ENCODE measurements around the gene LNX1.
A peak's percentile ranks its signal among the peaks of the same experiment; 100 is the strongest.

LNX1 gene

DNA sequence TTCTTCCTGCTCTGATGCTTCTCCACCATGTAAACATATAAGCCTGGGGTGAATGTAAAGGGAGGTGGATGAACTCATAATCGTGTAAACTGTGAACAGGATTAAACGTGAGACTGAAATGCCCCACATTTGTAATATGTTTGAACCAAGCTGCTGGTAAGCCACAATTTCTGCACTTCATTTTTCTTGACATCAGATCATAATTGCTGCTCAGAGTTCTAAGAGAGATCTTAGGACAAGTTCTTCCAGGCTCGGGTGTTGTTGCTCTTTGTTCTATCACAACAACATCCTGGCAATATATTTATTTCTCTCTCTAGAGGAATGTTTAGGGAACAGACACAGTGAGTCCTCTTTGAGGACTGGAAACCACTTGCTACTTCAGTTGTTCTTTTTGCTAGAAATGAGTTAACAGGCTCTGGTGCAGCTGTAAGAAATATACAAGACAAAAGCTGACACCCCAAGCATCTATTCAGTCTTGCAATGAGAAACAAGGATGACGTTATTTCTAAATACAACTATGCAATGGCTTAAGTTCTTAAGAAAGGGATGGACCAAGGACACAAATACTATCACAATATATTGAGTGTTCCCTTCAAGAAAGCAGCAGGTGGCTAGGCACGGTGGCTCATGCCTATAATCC lies 59.6 kb downstream of the LNX1 start:
- no peak for FAIRE-seq

- no peak for FAIRE-seq
Measured at GRCh38 chr4:53529025-53529424, 62.3 kb downstream of the LNX1 start.

DNA sequence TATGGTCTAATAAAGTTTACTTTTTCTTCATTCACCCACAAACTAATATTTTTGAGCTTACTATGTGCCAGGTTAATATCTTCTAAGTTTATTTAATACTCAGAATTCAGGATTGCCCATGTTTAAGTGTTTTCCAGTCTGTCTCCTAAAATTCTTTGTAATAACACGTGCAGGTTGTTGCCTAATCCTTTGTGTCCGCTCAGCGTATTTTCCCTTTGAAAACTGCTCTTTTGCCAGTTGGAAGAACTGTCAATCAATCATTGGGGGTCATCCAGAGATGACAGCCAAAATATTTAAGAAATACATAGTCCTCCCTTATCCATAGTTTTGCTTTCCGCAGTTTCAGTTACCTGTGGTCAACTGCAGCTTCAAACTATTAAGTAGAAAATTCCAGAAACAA lies 63.4 kb downstream of the LNX1 start:
- FAIRE-seq, result no peak

DNA sequence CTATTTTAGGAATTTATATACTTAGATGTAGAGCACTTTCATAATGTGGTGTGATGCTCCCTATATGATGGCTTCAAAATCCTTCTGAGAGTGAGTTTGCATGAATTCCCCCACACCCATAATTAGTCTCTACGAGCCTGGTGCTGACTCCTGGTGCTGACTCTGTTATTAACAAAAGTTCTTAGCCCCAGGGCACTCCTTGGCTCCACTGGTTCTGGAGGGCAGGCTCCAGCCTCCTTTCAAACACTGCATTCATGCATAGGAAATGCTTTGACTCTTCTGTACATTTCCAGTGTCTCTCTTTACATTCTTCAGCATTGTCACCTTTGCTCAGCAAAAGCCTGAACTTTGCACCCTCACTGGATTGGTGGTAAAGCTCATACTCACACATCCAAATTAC lies 64.0 kb downstream of the LNX1 start:
- FAIRE-seq, result no peak

- no peak for FAIRE-seq
Measured at GRCh38 chr4:53522334-53522733, 69.0 kb downstream of the LNX1 start.

- FAIRE-seq, result no peak
Measured at GRCh38 chr4:53520116-53520515, 71.2 kb downstream of the LNX1 start.

- no peak for FAIRE-seq
Measured at GRCh38 chr4:53518807-53519206, 72.5 kb downstream of the LNX1 start.

GRCh38 chr4:53515076-53515475 lies 76.2 kb downstream of the LNX1 start:
- no peak for FAIRE-seq

GRCh38 chr4:53514509-53514908 lies 76.8 kb downstream of the LNX1 start:
- FAIRE-seq, result no peak

DNA sequence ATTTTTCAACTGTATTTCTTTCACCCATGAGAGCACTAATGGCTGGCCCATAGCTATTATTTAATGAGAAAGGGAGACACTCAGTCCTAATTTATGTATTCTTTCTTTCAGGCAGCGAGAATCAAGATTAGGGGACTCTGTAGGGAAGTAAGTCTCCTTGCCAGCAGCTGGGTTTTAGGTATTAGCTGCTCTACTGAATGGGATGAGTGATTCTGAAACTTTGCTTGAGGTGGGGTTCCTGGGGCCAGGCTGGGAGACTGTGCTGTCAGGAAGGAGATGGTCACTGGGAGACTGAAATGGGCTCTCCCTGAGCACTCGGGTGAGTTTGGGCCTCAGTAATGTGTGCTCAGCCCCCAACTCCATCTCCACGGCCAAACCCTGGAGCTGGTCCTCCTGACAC lies 78.7 kb downstream of the LNX1 start:
- FAIRE-seq, result no peak

GRCh38 chr4:53511014-53511413 lies 80.3 kb downstream of the LNX1 start:
- no peak for FAIRE-seq

DNA sequence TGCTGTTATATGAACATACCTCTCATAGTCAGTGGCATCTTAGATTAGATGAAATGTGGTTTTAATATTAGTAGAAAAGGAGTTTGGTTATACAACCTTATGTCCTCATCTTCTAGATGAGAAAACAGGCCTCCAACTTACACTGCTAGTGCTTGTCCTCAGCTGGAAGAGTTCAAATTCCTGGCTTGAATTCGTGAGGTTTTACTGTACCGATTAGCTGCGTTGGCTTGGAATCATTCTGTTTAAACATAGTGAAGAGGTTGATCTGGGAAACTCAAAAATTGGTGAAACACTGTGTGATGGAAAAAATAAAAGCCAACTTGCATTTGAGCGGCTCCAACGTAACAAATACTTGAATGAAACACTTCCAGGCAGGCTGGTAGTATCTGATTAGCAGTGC lies 81.0 kb downstream of the LNX1 start:
- no peak for FAIRE-seq

DNA sequence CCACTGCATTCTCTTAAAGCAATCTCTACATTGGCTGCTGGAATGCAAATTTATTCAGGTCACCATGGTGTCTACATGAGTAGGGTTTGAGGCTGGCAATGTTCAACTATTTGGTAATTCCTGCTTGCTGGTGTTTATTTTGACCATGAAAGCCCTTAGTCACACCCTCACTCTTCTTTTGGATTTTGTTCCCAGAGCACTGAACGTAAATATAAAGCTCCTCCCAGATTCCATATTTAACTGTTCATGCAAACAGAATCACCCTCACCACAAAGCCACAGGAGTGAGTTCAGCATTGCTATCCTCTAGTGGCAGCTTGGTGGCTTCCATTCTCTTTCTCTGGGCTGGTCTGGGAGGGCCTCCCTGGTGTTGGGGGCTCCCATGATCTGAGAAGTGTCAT lies 82.8 kb downstream of the LNX1 start:
- FAIRE-seq, result no peak

GRCh38 chr4:53507671-53508286 lies 83.5 kb downstream of the LNX1 start:
- FAIRE-seq, result no peak

- no peak for FAIRE-seq
Measured at GRCh38 chr4:53507058-53507457, 84.2 kb downstream of the LNX1 start.

DNA sequence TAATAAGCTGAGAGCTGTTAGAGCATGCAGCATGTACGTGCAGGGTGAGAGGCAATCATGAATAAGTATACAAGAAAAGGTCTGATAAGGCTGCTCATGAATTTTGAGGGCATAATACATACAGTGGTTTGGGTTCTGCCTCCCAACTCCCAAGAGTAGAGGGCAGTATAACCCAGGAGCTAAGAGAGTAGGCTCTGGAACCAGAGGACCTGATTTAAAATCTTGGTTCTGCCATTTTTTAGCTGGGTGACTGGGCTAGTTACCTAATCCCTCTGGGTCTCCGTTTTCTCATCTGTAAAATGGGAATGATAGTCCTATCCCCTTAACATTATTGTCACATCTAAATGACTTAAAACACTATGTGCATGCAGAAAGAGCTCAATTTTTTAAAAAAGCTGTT lies 85.3 kb downstream of the LNX1 start:
- FAIRE-seq, result no peak

GRCh38 chr4:53502094-53502493 lies 89.2 kb downstream of the LNX1 start:
- FAIRE-seq, result no peak

DNA sequence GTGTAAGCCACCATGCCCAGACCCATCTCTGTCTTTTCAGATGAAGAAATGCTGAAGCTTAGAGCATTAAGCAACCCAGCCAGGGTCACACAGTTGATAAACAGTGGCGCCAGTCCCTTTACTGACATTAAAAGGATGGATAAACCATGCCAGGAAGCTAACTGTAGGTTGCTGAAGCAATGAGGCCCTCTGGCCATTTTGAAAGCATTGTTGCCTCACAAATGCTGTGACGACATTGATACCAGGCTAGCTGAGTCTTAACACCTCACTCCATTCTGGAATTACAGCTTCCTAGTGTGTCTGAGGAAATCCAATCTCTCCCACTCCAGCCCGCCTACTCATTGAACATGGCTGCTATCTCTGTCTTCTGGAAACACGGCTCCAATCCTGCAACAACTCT lies 89.7 kb downstream of the LNX1 start:
- FAIRE-seq, result no peak

DNA sequence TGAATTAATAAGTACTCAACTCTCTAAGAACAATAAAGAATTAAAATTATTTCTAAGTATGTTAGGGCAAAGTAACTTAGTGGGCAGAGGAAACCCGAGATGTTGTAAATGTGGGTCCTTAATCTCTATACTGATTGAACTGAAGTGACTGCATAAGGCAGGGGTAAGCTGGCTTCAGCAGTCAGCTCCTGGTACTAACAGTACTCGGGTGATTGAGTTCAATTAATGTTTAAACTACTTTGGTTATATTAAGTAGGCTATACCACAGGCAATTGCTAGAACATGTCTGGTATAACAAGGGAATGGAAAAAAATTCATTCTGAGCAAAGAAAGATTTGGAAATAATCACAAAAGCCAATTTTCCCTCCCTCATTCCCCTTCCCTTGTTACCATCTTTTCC lies 90.7 kb downstream of the LNX1 start:
- FAIRE-seq, result no peak

DNA sequence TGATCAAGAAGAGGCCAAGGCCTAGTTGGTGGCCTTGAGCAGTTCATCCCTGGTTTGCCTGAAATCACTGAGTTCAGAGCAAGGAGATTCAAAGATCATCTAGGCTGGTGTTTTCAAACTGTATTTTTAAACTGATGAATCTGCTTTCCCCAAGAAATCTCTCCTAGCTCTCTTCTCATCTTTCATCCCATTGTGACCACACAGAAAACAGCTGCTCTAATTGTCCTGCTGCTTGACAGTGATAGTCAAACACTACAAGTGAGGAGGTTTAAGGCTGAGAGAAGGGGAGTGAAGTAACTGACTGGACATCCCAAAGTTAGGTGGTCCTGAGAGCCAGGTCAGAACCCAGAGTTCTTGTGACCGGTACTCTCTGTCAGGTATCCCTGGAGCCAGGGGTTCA lies 91.5 kb downstream of the LNX1 start:
- no peak for FAIRE-seq

- no peak for FAIRE-seq
Measured at GRCh38 chr4:53498706-53499105, 92.6 kb downstream of the LNX1 start.

- no peak for FAIRE-seq
Measured at GRCh38 chr4:53497487-53498244, 93.6 kb downstream of the LNX1 start.

DNA sequence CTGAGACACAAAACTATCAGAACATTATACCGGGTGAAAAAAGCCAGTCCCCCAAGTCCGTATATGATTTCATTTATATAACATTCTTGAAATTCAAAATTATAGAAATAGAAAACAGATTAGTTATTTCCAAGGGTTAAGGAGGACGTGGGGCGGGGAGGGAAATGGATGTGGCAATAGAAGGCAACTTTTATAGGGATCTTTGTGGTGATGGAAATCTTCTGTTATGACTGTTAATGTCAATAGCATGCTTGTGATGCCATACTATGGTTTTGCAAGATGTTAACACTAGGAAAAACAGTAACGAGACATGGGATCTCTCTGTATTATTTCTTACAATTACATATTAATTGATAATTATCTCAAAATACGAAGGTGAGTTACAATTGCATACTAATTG lies 96.4 kb downstream of the LNX1 start:
- no peak for FAIRE-seq

- peak; percentile 62 for FAIRE-seq
Measured at GRCh38 chr4:53490965-53491622, 100.2 kb downstream of the LNX1 start.

Data from TTC549 (cell line).